ENCODE data around the gene MMP20.
"Not testable (repeated sequence)": the region's sequence is repeated elsewhere in the genome, so short reads cannot be mapped to it uniquely, and the experiment has no call there.

The MMP20 gene

GRCh38 chr11:102625177-102625576 is at the start of gene MMP20:
MMP20 (minus strand) TSS chr11:102625332; CDS start chr11:102625319, 13 bp downstream.
- no peak for DNase-seq

GRCh38 chr11:102669664-102670063 is 44.5 kb upstream of the MMP20 start:
- no peak for DNase-seq

GRCh38 chr11:102666331-102666957 is 41.3 kb upstream of the MMP20 start:
- DNase-seq = peak; percentile 29

GRCh38 chr11:102664001-102664752 is 39.0 kb upstream of the MMP20 start:
- DNase-seq = no peak

GRCh38 chr11:102662607-102663006 is 37.5 kb upstream of the MMP20 start:
- no peak for DNase-seq

- no peak for DNase-seq
Observed at GRCh38 chr11:102661040-102661439, 35.9 kb upstream of the MMP20 start.

GRCh38 chr11:102656528-102656927 is 31.4 kb upstream of the MMP20 start:
- no peak for DNase-seq

GRCh38 chr11:102655547-102655946 is 30.4 kb upstream of the MMP20 start:
- no peak for DNase-seq

GRCh38 chr11:102654761-102655160 is 29.6 kb upstream of the MMP20 start:
- no peak for DNase-seq

GRCh38 chr11:102653744-102654291 is 28.7 kb upstream of the MMP20 start:
- DNase-seq = no peak

GRCh38 chr11:102647430-102647829 is 22.3 kb upstream of the MMP20 start:
- DNase-seq = no peak

- no peak for DNase-seq
Observed at GRCh38 chr11:102643941-102644340, 18.8 kb upstream of the MMP20 start.

GRCh38 chr11:102640946-102641345 is 15.8 kb upstream of the MMP20 start:
- no peak for DNase-seq

GRCh38 chr11:102639656-102640055 is 14.5 kb upstream of the MMP20 start:
- DNase-seq = no peak

GRCh38 chr11:102637731-102638130 is 12.6 kb upstream of the MMP20 start:
- DNase-seq = peak; percentile 45

GRCh38 chr11:102633385-102634026 is 8.4 kb upstream of the MMP20 start:
- no peak for DNase-seq

- no peak for DNase-seq
Observed at GRCh38 chr11:102632026-102632425, 6.9 kb upstream of the MMP20 start.

GRCh38 chr11:102630598-102631448 is 5.7 kb upstream of the MMP20 start:
- DNase-seq = no peak

GRCh38 chr11:102629908-102630307 is 4.8 kb upstream of the MMP20 start:
- not testable (repeated sequence) for DNase-seq

- no peak for DNase-seq
Observed at GRCh38 chr11:102626676-102627075, 1.5 kb upstream of the MMP20 start.

GRCh38 chr11:102623998-102624397 is 1.1 kb downstream of the MMP20 start:
- no peak for DNase-seq

- DNase-seq = no peak
Observed at GRCh38 chr11:102623128-102623527, 2.0 kb downstream of the MMP20 start.

GRCh38 chr11:102622258-102622657 is 2.9 kb downstream of the MMP20 start:
- no peak for DNase-seq
